Measurements from ENCODE around the gene FGF21. TPM values are rescaled to one million over a fixed set of nuclear protein-coding genes. Genes with fewer than 3 reads are reported as not detected.
A peak's percentile ranks its signal among the peaks of the same experiment; 100 is the strongest.
"Not testable (repeated sequence)": the region's sequence is repeated elsewhere in the genome, so short reads cannot be mapped to it uniquely, and the experiment has no call there.

FGF21 gene
- polyA plus RNA-seq, 2 donors: not detected

DNA sequence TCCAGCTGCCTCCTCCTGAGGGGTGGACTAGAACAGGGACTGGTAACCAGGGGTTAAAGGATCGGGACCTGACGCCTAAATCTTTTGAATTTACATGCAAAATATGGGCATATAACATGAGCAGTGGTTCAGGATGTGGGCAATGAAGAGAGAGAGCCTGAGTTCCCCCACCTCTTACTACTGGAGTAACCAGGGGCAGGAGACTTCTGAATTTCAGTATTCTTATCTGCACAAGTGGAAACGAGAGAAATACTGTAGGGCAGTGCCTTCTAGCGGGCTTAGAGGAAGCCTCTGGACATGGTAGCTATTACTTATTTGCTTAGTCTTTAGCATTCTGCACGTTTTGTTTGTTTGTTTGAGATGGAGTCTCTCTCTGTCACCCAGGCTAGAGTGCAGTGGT lies 29.2 kb downstream of the FGF21 start:
- 55 to 70% methylated on average over 5 of the region's 5 CpGs for WGBS, 2 donors
- Histone ChIP-seq H3K27me3 (ENCODE audit: control insufficient read depth in 1 of 2, insufficient read depth in 2 of 2, low read length in 2 of 2) (no peaks in the 10 kb centered on the region), H3K9me3 (ENCODE audit: control insufficient read depth in 2 of 2, insufficient read depth in 1 of 2, low read depth in 1 of 2, low read length in 1 of 2) (no peaks in the 10 kb centered on the region), H3K4me3 (ENCODE audit: low read depth in 1 of 2, low read length in 2 of 2) (no peak overlapping the region), H3K36me3 (ENCODE audit: control insufficient read depth in 2 of 2, insufficient read depth in 2 of 2, low read length in 1 of 2) (no peaks in the 10 kb centered on the region), H3K27ac (ENCODE audit: low read depth in 2 of 2, low read length in 1 of 2) (no peak overlapping the region), H3K4me1 (ENCODE audit: control insufficient read depth in 2 of 2, insufficient read depth in 2 of 2, low read length in 1 of 2) (peaks cover 0 to 2% of the 10 kb centered on the region in 2 donors)

DNA sequence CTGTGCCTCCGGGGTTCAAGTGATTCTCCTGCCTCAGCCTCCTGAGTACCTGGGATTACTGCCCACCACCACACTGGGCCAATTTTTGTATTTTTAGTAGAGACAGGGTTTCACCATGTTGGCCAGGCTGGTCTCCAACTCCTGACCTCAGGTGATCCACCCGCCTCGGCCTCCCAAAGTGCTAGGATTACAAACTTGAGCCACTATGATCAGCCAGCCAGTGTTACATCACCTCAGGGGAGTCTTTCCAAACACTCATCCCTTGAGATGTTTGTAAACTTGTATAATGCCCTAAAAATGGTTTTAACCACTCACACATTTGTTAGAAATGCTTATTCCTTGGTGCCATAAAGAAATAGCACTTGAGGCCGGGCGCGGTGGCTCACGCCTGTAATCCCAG lies 31.1 kb downstream of the FGF21 start:
- WGBS, 2 donors: 91% methylated on average over 7 of the region's 7 CpGs
- H3K27ac ChIP-seq (ENCODE audit: low read depth in 2 of 2, low read length in 1 of 2); H3K27me3 ChIP-seq (ENCODE audit: control insufficient read depth in 1 of 2, insufficient read depth in 2 of 2, low read length in 2 of 2); H3K9me3 ChIP-seq (ENCODE audit: control insufficient read depth in 2 of 2, insufficient read depth in 1 of 2, low read depth in 1 of 2, low read length in 1 of 2); H3K36me3 ChIP-seq (ENCODE audit: control insufficient read depth in 2 of 2, insufficient read depth in 2 of 2, low read length in 1 of 2); H3K4me1 ChIP-seq (ENCODE audit: control insufficient read depth in 2 of 2, insufficient read depth in 2 of 2, low read length in 1 of 2); H3K4me3 ChIP-seq (ENCODE audit: low read depth in 1 of 2, low read length in 2 of 2): not testable (repeated sequence)

DNA sequence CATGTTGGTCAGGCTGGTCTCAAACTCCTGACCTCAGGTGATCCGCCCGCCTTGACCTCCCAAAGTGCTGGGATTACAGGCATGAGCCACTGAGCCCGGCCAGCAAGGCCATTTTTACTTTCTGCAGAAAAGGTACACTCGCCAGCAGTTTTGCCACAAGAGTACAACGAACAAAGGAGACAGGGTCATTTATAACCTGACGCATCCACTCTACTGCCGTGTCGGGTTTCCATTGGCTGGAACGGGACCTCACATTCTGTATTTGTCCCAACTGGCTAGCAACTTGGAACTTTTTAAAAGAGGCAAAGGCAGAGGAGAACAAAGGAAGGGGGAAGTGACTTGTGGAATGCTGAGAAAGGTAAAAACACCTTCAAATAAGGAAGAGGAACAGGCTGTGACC lies 32.0 kb downstream of the FGF21 start:
- not testable (repeated sequence) for H3K27me3 ChIP-seq (ENCODE audit: control insufficient read depth in 1 of 2, insufficient read depth in 2 of 2, low read length in 2 of 2); H3K9me3 ChIP-seq (ENCODE audit: control insufficient read depth in 2 of 2, insufficient read depth in 1 of 2, low read depth in 1 of 2, low read length in 1 of 2); H3K4me3 ChIP-seq (ENCODE audit: low read depth in 1 of 2, low read length in 2 of 2); H3K4me1 ChIP-seq (ENCODE audit: control insufficient read depth in 2 of 2, insufficient read depth in 2 of 2, low read length in 1 of 2); H3K36me3 ChIP-seq (ENCODE audit: control insufficient read depth in 2 of 2, insufficient read depth in 2 of 2, low read length in 1 of 2)
- WGBS, 2 donors: 63 to 70% methylated on average over 9 of the region's 9 CpGs
- H3K27ac ChIP-seq (ENCODE audit: low read depth in 2 of 2, low read length in 1 of 2): peak overlapping the region; percentile 39 to 70

DNA sequence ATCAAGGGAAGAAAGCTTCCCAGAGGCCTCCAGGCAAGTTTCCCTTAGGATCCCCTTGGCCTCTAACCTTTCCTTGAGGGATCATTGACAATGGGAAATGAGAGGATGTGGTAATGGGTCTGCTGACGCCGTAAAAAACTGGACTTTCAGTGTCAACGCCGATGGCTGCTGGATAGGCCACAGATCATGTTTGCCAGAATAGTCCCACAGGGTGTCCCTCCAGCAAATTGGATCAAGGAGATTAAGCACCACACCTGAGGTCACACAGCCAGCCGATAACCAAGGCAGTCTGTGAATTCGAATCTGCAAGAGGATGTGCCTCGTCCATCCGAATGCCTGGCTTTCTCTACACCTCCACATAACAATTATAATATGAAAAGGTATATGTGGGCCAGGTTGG lies 37.9 kb downstream of the FGF21 start:
- H3K4me1 ChIP-seq (ENCODE audit: control insufficient read depth in 2 of 2, insufficient read depth in 2 of 2, low read length in 1 of 2): no peaks in the 10 kb centered on the region
- H3K9me3 ChIP-seq (ENCODE audit: control insufficient read depth in 2 of 2, insufficient read depth in 1 of 2, low read depth in 1 of 2, low read length in 1 of 2): no peaks in the 10 kb centered on the region
- no peak overlapping the region for H3K27ac ChIP-seq (ENCODE audit: low read depth in 2 of 2, low read length in 1 of 2)
- no peak overlapping the region for H3K4me3 ChIP-seq (ENCODE audit: low read depth in 1 of 2, low read length in 2 of 2)
- WGBS, 2 donors: 77 to 87% methylated on average over 8 of the region's 8 CpGs
- no peaks in the 10 kb centered on the region for H3K27me3 ChIP-seq (ENCODE audit: control insufficient read depth in 1 of 2, insufficient read depth in 2 of 2, low read length in 2 of 2)
- H3K36me3 ChIP-seq (ENCODE audit: control insufficient read depth in 2 of 2, insufficient read depth in 2 of 2, low read length in 1 of 2): no peaks in the 10 kb centered on the region

DNA sequence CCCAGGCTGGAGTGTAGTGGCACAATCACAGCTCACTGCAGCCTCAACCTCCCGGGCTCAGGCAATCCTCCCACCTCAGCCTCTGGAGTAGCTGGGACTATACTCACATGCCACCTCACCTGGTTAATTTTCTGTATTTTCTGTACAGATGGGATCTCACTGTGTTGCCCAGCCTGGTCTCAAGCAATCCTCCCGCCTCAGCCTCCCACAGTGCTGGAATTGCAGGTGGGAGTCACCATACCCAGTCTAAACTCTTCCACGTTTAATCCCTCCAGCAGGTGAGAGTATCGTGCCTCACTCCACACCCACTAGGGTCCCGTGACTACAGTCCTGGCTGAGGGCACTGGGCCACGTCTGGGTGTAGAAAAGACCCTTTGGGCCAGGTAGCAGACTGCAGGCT lies 39.0 kb downstream of the FGF21 start:
- Histone ChIP-seq H3K9me3 (ENCODE audit: control insufficient read depth in 2 of 2, insufficient read depth in 1 of 2, low read depth in 1 of 2, low read length in 1 of 2) (no peaks in the 10 kb centered on the region), H3K4me3 (ENCODE audit: low read depth in 1 of 2, low read length in 2 of 2) (no peak overlapping the region), H3K27ac (ENCODE audit: low read depth in 2 of 2, low read length in 1 of 2) (peak overlapping the region in 1 of 2 donors; percentile 94), H3K27me3 (ENCODE audit: control insufficient read depth in 1 of 2, insufficient read depth in 2 of 2, low read length in 2 of 2) (no peaks in the 10 kb centered on the region), H3K36me3 (ENCODE audit: control insufficient read depth in 2 of 2, insufficient read depth in 2 of 2, low read length in 1 of 2) (peaks cover 0 to 4% of the 10 kb centered on the region in 2 donors), H3K4me1 (ENCODE audit: control insufficient read depth in 2 of 2, insufficient read depth in 2 of 2, low read length in 1 of 2) (no peaks in the 10 kb centered on the region)
- 68 to 76% methylated on average over 6 of the region's 6 CpGs for WGBS, 2 donors

DNA sequence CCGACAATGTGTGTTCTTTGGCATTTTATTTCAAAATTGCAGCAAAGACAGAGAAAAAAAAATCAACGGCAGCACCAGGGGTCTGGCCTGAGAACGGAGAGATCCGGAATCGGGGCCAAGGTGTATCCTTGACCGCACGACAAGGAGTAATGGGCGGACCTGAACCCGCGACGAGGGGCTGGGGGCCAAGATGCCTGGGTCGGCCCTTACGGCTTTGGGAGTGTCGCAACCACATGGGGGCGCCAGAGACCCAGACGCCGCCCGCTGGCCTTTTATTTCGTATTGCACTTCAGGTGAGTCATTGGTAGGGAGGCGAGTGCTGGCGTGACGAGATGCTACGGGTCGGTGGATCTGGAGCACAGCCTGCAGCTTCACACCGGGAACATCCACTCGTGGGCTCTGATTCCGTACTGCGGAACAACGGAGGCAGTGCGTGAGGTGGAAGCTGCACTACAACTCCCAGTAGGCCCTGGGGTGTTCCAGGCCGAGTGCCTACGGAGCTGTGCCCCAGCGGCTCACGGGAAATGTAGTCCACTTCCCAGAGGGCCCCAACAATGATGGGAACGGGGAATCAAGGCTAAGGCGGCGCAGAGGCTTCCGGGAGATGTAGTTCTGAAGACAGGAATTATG lies 39.8 kb downstream of the FGF21 start:
- peak overlapping the region; percentile 86 to 94 for H3K27ac ChIP-seq (ENCODE audit: low read depth in 2 of 2, low read length in 1 of 2)
- 1% methylated on average over 38 of the region's 38 CpGs for WGBS, 2 donors
- H3K27me3 ChIP-seq (ENCODE audit: control insufficient read depth in 1 of 2, insufficient read depth in 2 of 2, low read length in 2 of 2): no peaks in the 10 kb centered on the region
- peaks cover 0 to 9% of the 10 kb centered on the region in 2 donors for H3K36me3 ChIP-seq (ENCODE audit: control insufficient read depth in 2 of 2, insufficient read depth in 2 of 2, low read length in 1 of 2)
- no peaks in the 10 kb centered on the region for H3K9me3 ChIP-seq (ENCODE audit: control insufficient read depth in 2 of 2, insufficient read depth in 1 of 2, low read depth in 1 of 2, low read length in 1 of 2)
- peak overlapping the region; percentile 38 to 40 for H3K4me3 ChIP-seq (ENCODE audit: low read depth in 1 of 2, low read length in 2 of 2)
- H3K4me1 ChIP-seq (ENCODE audit: control insufficient read depth in 2 of 2, insufficient read depth in 2 of 2, low read length in 1 of 2): no peaks in the 10 kb centered on the region

DNA sequence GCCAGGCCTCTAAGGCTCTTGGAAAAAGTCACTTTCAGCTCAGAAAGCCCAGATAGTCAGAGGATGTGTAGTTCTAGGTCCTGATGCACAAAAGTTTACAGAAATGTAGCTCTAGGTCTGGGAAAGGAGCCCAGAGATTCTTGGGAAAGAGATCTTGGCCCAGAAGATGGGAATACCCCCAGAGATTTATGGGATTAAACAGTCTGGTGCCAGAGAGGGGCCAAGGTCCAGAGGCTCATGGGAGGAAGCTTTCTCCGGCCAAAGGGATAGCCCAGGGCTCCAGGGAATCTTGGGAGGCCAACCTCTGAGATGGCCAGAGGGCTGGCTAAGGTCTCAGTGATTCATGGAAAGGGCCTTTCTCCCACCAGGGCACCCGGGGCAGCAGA lies 40.4 kb downstream of the FGF21 start:
- Histone ChIP-seq H3K4me3 (ENCODE audit: low read depth in 1 of 2, low read length in 2 of 2) (peak overlapping the region in 1 of 2 donors; percentile 40), H3K4me1 (ENCODE audit: control insufficient read depth in 2 of 2, insufficient read depth in 2 of 2, low read length in 1 of 2) (no peaks in the 10 kb centered on the region), H3K27me3 (ENCODE audit: control insufficient read depth in 1 of 2, insufficient read depth in 2 of 2, low read length in 2 of 2) (no peaks in the 10 kb centered on the region), H3K27ac (ENCODE audit: low read depth in 2 of 2, low read length in 1 of 2) (peak overlapping the region; percentile 86 to 94), H3K9me3 (ENCODE audit: control insufficient read depth in 2 of 2, insufficient read depth in 1 of 2, low read depth in 1 of 2, low read length in 1 of 2) (no peaks in the 10 kb centered on the region), H3K36me3 (ENCODE audit: control insufficient read depth in 2 of 2, insufficient read depth in 2 of 2, low read length in 1 of 2) (peaks cover 0 to 11% of the 10 kb centered on the region in 2 donors)
- WGBS, 2 donors: 32 to 60% methylated on average over 2 of the region's 2 CpGs

DNA sequence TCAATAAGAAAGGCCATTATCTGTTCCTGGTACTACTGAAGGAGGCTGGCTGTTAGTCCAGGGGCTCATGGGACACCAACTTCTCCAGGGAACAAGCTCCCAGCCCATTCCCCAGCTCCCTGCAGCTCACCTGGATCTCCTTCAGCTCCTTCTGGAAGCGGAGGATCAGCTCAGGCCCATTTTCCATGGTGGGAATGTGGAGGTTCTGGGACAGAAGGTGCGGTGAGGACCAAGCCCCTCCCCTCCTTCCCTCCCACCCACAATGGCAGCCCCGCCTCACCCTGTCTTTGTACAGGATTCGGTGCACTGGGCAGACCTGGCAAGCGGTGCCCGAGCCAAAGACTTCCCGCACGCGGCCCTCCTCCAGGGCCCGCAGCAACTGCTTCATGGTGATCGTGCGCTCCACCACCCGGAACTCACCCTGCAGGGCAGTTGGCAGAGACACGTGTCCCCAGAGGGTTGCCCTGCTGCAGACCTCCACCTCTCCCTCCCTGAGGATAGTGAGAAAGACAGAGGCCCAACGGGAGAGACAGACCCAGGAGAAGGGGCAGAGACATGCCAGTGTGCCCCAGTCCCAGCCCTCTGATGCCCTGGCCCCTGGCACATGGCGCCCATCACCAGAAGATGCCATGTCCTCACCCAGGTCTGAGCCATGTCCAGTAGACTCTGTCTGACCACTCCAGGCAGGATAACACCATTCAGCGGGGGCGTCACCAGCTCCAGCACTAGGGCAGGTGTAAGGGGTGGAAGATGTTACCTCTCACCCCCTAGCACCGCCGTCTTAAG lies 41.2 kb downstream of the FGF21 start:
- Histone ChIP-seq H3K27me3 (ENCODE audit: control insufficient read depth in 1 of 2, insufficient read depth in 2 of 2, low read length in 2 of 2) (no peaks in the 10 kb centered on the region), H3K36me3 (ENCODE audit: control insufficient read depth in 2 of 2, insufficient read depth in 2 of 2, low read length in 1 of 2) (peaks cover 0 to 11% of the 10 kb centered on the region in 2 donors), H3K4me1 (ENCODE audit: control insufficient read depth in 2 of 2, insufficient read depth in 2 of 2, low read length in 1 of 2) (no peaks in the 10 kb centered on the region), H3K27ac (ENCODE audit: low read depth in 2 of 2, low read length in 1 of 2) (peak overlapping the region; percentile 86 to 94), H3K4me3 (ENCODE audit: low read depth in 1 of 2, low read length in 2 of 2) (no peak overlapping the region), H3K9me3 (ENCODE audit: control insufficient read depth in 2 of 2, insufficient read depth in 1 of 2, low read depth in 1 of 2, low read length in 1 of 2) (no peaks in the 10 kb centered on the region)
- 80 to 81% methylated on average over 20 of the region's 20 CpGs for WGBS, 2 donors

DNA sequence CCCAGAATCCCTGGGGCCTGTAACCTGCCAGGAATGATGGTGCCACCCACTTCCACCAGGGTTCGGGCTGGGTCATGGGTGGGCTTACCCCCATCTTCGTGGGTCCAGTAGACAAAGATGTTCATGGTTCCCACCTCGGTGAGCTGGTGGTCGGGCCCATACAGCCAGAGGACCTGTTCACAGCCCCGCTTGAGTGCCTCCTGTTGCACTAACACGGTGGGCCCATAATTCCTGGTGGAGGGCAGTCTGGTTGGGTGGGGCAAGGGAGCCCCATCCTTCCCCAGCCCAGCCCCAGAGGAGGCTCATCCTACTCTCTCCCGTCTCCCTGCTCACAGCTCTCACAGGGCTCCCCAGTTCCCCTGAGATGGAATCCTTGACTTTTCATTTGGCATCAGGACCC lies 41.8 kb downstream of the FGF21 start:
- Histone ChIP-seq H3K27ac (ENCODE audit: low read depth in 2 of 2, low read length in 1 of 2) (peak overlapping the region in 1 of 2 donors; percentile 15), H3K36me3 (ENCODE audit: control insufficient read depth in 2 of 2, insufficient read depth in 2 of 2, low read length in 1 of 2) (peaks cover 0 to 11% of the 10 kb centered on the region in 2 donors), H3K27me3 (ENCODE audit: control insufficient read depth in 1 of 2, insufficient read depth in 2 of 2, low read length in 2 of 2) (no peaks in the 10 kb centered on the region), H3K9me3 (ENCODE audit: control insufficient read depth in 2 of 2, insufficient read depth in 1 of 2, low read depth in 1 of 2, low read length in 1 of 2) (no peaks in the 10 kb centered on the region), H3K4me1 (ENCODE audit: control insufficient read depth in 2 of 2, insufficient read depth in 2 of 2, low read length in 1 of 2) (no peaks in the 10 kb centered on the region), H3K4me3 (ENCODE audit: low read depth in 1 of 2, low read length in 2 of 2) (no peak overlapping the region)
- WGBS, 2 donors: 88 to 91% methylated on average over 7 of the region's 7 CpGs

DNA sequence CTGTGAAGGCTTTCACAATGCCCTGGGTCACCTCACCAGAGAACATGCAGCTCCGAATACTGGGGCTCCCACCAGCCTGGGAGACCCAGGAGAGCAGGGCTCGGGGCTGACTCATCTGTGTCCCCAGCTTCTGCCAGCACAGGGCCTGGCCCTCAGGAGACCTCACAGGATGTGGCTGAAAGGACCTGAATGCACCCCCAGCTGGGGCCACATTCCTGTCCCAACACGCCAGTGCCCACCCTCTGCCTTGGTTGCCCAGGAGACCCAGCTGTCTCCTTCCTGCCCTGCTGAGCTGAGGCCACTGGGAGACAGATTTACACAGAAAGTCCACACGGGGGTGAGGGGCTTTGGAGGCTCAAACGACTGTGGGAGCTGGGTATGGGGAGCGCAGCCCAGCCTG lies 43.6 kb downstream of the FGF21 start:
- Histone ChIP-seq H3K4me3 (ENCODE audit: low read depth in 1 of 2, low read length in 2 of 2) (no peak overlapping the region), H3K9me3 (ENCODE audit: control insufficient read depth in 2 of 2, insufficient read depth in 1 of 2, low read depth in 1 of 2, low read length in 1 of 2) (no peaks in the 10 kb centered on the region), H3K36me3 (ENCODE audit: control insufficient read depth in 2 of 2, insufficient read depth in 2 of 2, low read length in 1 of 2) (peaks cover 0 to 11% of the 10 kb centered on the region in 2 donors), H3K27ac (ENCODE audit: low read depth in 2 of 2, low read length in 1 of 2) (no peak overlapping the region), H3K4me1 (ENCODE audit: control insufficient read depth in 2 of 2, insufficient read depth in 2 of 2, low read length in 1 of 2) (no peaks in the 10 kb centered on the region), H3K27me3 (ENCODE audit: control insufficient read depth in 1 of 2, insufficient read depth in 2 of 2, low read length in 2 of 2) (no peaks in the 10 kb centered on the region)
- WGBS, 2 donors: 62 to 63% methylated on average over 6 of the region's 6 CpGs
